Smooth muscle cell of the umbilical artery (primary cell): ENCODE data around the gene GLYATL3. TPM values are rescaled to one million over a fixed set of nuclear protein-coding genes. Genes with fewer than 3 reads are reported as not detected.

ENCODE experiments used
- total RNA-seq: library from RNA; depleted of rRNA; stranded (reverse); fragments of >200 nt; gene quantifications from 2 replicates; pipeline ENCODE4 v1.2.3, GENCODE V29; 2014

Gene GLYATL3
- total RNA-seq = not detected in 2 replicates

DNA sequence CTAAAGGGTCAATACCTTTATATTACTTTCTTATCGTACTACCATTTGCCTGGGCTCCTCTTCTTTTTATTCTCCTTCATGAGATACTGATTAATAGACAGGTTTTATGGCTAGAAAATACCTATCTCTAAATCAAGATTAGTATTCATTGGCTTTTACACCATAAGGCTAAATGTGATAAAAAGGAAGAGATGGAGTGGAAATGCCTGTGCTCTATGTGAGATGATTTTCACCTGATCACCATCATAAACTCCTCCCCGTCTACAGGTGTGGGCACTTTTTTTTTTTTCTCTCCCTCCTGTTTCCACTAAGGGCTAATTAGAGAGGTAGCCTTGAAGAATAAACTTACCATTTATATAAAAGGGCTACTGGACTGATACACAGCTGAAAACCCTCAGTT, at the start of gene GLYATL3:
TSS of gene GLYATL3 (plus strand) at position 301 of the 400 bp plus-strand sequence. CDS start 12,068 bp downstream, outside the sequence.

GRCh38 chr6:49462927-49463611, 36.7 kb upstream of the GLYATL3 start, which contains the start of the genes CENPQ and MMUT:
CENPQ (plus strand) TSS chr6:49463370; CDS start chr6:49470177, 6,807 bp downstream.
MMUT (minus strand) TSS chr6:49463253; CDS start chr6:49459466, 3,787 bp downstream.

DNA sequence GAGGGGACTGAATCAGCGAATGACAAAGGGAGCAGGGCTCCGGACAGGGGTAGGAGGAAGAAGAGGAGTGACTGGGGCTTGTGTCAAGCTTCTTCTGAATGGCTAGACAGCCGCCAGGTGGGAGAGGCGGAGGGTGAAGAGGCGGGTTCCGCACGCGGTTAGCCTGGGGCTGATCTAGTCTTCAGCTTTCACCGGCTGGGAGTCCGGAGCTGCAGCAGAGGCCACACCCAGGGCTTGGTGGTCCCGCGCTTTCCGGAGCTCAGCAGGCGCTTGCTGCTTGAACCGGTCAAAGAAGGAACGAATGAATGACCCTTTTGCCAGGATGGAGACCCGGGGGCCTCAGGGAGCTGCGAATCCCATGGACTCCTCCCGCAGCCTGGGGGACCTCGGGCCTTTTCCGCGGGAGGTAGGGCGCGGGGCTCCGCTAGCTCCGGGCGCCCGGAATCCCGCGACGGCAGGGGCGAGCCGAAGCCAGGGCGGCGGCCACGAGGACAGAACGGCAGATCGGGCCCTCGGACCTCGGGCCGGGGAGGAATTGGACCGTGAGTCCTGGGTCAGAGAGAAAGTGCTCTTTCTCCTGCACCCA, 50.9 kb downstream of the GLYATL3 start, which contains the start of gene C6orf141:
TSS of gene C6orf141 (plus strand) at position 177 of the 586 bp plus-strand sequence. CDS start at position 302, 125 bp downstream.

Other genes starting within 250 kb of the GLYATL3 start
- 17.8 and 28.7 TPM in 2 replicates for gene MMUT, start 36.7 kb upstream of the GLYATL3 start, total RNA-seq
- 3.6 and 4.8 TPM in 2 replicates for gene CENPQ, start 36.6 kb upstream of the GLYATL3 start, total RNA-seq
- 0.59 and 0.69 TPM in 2 replicates for gene C6orf141, start 50.7 kb downstream of the GLYATL3 start, total RNA-seq
- not detected in 2 replicates for gene RHAG, start 136.9 kb downstream of the GLYATL3 start, total RNA-seq
- not detected in 2 replicates for gene CRISP2, start 213.6 kb downstream of the GLYATL3 start, total RNA-seq
- not detected in 2 replicates for gene CRISP3, start 244.5 kb downstream of the GLYATL3 start, total RNA-seq